Spleen (tissue), 7 donors: ENCODE measurements around the gene ZSCAN5A.

ENCODE experiments used
- POLR2AphosphoS5 ChIP-seq, 3 donors: sonication (generic); formaldehyde crosslinking; IDR thresholded peaks; one replicate each; pipeline ENCODE4 v1.5.1; 2017; ENCODE audit warnings: antibody characterized with exemption in 3 of 3
- TF ChIP-seq, protein P1 (sequence below), 11 experiments: fragments of 200-600 bp in 7 of 11; fragments of 450-650 bp in 4 of 11; sonication (generic) in 4 of 11; IDR thresholded peaks in 8 of 11; conservative IDR thresholded peaks in 3 of 11; 1 replicate in 7 of 11; 2 replicates in 4 of 11; pipeline versions ENCODE4 v1.4.0 to v1.8.0; 2016 to 2021; ENCODE audit warnings: antibody characterized with exemption in 11 of 11, inconsistent platforms in 4 of 11, mild to moderate bottlenecking in 1 of 11
- donor health status: DM: no; HTN: no; CAD: no; lungs with moderate emphysema.
- donor health status: DM: no; HTN: no; CAD: no.
- donor health status: DM: no; HTN: no; CAD: no.

DNA sequence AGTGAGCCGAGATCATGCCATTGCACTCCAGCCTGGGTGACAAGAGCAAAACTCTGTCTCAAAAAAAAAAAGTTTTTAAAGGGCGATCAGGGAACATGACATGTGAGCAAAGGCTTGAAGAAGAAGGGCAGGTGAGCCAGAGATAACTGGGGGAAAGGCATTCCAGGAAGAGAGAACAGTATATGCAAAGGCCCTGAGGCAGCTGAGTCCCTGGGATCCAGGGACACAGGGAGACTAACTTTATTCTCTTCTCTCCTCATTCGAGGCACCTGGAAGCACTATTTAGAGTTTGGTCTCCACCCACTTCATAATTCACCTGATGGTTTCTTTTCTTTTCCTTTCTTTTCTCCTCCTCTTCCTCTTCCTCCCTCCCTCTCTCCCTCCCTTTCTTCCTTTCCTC, 17.6 kb downstream of the ZSCAN5A start:
- TF ChIP-seq, protein P1, sequence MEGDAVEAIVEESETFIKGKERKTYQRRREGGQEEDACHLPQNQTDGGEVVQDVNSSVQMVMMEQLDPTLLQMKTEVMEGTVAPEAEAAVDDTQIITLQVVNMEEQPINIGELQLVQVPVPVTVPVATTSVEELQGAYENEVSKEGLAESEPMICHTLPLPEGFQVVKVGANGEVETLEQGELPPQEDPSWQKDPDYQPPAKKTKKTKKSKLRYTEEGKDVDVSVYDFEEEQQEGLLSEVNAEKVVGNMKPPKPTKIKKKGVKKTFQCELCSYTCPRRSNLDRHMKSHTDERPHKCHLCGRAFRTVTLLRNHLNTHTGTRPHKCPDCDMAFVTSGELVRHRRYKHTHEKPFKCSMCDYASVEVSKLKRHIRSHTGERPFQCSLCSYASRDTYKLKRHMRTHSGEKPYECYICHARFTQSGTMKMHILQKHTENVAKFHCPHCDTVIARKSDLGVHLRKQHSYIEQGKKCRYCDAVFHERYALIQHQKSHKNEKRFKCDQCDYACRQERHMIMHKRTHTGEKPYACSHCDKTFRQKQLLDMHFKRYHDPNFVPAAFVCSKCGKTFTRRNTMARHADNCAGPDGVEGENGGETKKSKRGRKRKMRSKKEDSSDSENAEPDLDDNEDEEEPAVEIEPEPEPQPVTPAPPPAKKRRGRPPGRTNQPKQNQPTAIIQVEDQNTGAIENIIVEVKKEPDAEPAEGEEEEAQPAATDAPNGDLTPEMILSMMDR (IDR thresholded peaks at IDR 0.05 in 8 of 11, conservative IDR thresholded peaks at IDR 0.05 in 3 of 11): no peak
- no peak for TF ChIP-seq POLR2AphosphoS5 (IDR thresholded peaks at IDR 0.05)
